Esophagus squamous epithelium (tissue), 5 donors: ENCODE data around the gene PPP2R5C. TPM values are rescaled to one million over a fixed set of nuclear protein-coding genes. Genes with fewer than 3 reads are reported as not detected.

Source experiments
- DNase-seq: peaks from one replicate; lab custom pipeline; 2025; lab: John Stamatoyannopoulos, UW
- H3K27ac ChIP-seq, 4 donors: fragments of 200-600 bp; sonication (generic); one replicate each; pipeline ENCODE4 v1.5.1; 2016 to 2019; ENCODE audit warnings: mild to moderate bottlenecking in 1 of 4
- H3K27me3 ChIP-seq, 4 donors: fragments of 200-600 bp; sonication (generic); 1 replicate in 3 of 4; 2 replicates in 1 of 4; pipeline versions ENCODE4 v1.5.1 to v1.6.0; 2017 to 2021; ENCODE audit warnings: antibody characterized with exemption in 1 of 4
- H3K36me3 ChIP-seq, 3 donors: fragments of 200-600 bp; sonication (generic); one replicate each; pipeline ENCODE4 v1.5.1; 2016 to 2019
- H3K4me1 ChIP-seq, 3 donors: fragments of 200-600 bp; sonication (generic); one replicate each; pipeline ENCODE4 v1.5.1; 2017 to 2019
- H3K4me3 ChIP-seq, 4 donors: fragments of 200-600 bp; sonication (generic); 1 replicate in 3 of 4; 2 replicates in 1 of 4; pipeline ENCODE4 v1.5.1; 2016 to 2019; ENCODE audit warnings: mild to moderate bottlenecking in 2 of 4, moderate library complexity in 1 of 4
- H3K9me3 ChIP-seq, 3 donors: fragments of 200-600 bp; sonication (generic); one replicate each; pipeline ENCODE4 v1.5.1; 2016 to 2019
- POLR2A ChIP-seq, 4 donors: fragments of 450-650 bp; IDR thresholded peaks; one replicate each; pipeline ENCODE4 v1.6.1; 2017; ENCODE audit warnings: antibody characterized with exemption in 4 of 4, mild to moderate bottlenecking in 4 of 4, moderate library complexity in 3 of 4
- WGBS, 2 donors: methylation state at CpG; one replicate each; pipeline ENCODE4 v1.1.5; 2018; 5-methylcytosine and 5-hydroxymethylcytosine counted together
- intact Hi-C: fragments of 100-400 bp; cut with DNase I; formaldehyde crosslinking; loops from one replicate; pipeline ENCODE4 v1.15.0; 2022
- total RNA-seq, 4 donors: library from RNA; depleted of rRNA; stranded (reverse); fragments of >200 nt; gene quantifications; one replicate each; pipeline ENCODE4 v1.1.0, GENCODE V29; 2016
- TF ChIP-seq, protein P1 (sequence below), 6 experiments: fragments of 450-650 bp in 4 of 6; fragments of 200-600 bp in 2 of 6; sonication (generic) in 2 of 6; IDR thresholded peaks; one replicate each; pipeline ENCODE4 v1.5.1; 2016 to 2019; ENCODE audit warnings: antibody characterized with exemption in 6 of 6, mild to moderate bottlenecking in 4 of 6, moderate library complexity in 4 of 6
- donor health status: DM: yes; HTN: yes; CAD: no.

Gene PPP2R5C
- total RNA-seq, 4 donors from 2014 or later = 66.3 to 92.3 (median 83.4) TPM

DNA sequence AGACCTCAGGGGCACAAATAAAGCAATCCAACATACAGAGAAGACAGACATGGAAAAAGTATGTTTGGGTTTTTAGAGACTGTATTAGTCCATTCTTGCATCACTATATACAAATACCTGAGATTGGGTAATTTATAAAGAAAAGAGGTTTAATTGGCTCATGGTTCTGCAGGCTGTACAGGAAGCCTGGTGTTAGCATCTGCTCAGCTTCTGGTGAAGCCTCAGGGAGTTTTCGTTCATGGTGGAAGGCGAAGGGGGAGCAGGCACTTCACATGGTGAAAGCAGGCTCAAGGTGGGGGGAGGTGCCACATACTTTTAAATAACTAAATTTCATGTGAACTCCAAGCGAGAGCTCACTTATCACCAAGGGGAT, 3.7 kb upstream of the PPP2R5C start:
- no peaks in the 10 kb centered on the region for H3K9me3 ChIP-seq
- 82 to 100% methylated on average over 2 to 3 of the region's 3 CpGs for WGBS, 2 donors
- peaks cover 4 to 19% (median 5%) of the 10 kb centered on the region in 3 donors for H3K4me1 ChIP-seq
- DNase-seq = no peak
- intact Hi-C loops = no loop called here
- H3K36me3 ChIP-seq = no peaks in the 10 kb centered on the region
- no peak overlapping the region for H3K27ac ChIP-seq
- TF ChIP-seq, protein P1, sequence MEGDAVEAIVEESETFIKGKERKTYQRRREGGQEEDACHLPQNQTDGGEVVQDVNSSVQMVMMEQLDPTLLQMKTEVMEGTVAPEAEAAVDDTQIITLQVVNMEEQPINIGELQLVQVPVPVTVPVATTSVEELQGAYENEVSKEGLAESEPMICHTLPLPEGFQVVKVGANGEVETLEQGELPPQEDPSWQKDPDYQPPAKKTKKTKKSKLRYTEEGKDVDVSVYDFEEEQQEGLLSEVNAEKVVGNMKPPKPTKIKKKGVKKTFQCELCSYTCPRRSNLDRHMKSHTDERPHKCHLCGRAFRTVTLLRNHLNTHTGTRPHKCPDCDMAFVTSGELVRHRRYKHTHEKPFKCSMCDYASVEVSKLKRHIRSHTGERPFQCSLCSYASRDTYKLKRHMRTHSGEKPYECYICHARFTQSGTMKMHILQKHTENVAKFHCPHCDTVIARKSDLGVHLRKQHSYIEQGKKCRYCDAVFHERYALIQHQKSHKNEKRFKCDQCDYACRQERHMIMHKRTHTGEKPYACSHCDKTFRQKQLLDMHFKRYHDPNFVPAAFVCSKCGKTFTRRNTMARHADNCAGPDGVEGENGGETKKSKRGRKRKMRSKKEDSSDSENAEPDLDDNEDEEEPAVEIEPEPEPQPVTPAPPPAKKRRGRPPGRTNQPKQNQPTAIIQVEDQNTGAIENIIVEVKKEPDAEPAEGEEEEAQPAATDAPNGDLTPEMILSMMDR (IDR thresholded peaks at IDR 0.05) = no peak
- TF ChIP-seq POLR2A (IDR thresholded peaks at IDR 0.05) = no peak
- H3K4me3 ChIP-seq = no peak overlapping the region
- H3K27me3 ChIP-seq = peaks cover 0 to 24% (median 0%) of the 10 kb centered on the region in 4 donors

DNA sequence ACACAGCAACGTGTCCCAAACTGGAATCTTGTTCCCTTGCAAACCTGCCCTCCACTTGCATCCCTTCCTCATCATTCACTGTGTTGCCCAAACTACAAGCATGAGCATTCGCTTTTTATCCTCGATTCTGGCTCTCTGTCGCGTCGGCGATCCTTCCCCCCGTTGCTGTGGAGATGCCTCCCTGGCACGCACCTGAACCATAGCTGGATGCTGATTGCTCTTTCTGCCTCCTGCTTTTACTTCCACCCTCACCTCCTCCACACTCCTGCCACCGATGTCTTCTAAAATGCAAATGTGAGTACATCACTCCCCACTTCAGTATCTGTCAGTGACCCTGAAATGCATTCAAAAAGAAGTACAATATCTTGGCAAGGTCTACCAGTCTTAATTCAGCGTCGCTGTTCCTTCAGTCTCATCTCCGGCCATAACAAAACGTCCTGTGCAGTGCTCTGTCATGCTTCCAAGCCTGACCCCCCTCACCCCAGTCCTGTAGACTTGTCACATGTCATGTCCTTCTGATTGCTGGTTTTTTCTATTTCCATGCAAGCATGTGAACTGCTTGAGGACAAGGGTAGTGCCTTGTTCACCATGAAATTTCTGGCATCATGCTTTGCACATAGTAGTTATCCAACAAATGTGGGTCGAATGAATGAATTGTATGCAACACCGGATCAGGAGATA, 2.5 kb upstream of the PPP2R5C start:
- Histone ChIP-seq H3K27ac (no peak overlapping the region), H3K27me3 (peaks cover 0 to 18% (median 0%) of the 10 kb centered on the region in 4 donors), H3K4me1 (peaks cover 8 to 32% (median 14%) of the 10 kb centered on the region in 3 donors), H3K4me3 (no peak overlapping the region), H3K36me3 (peaks cover 0 to 6% (median 0%) of the 10 kb centered on the region in 3 donors), H3K9me3 (no peaks in the 10 kb centered on the region)
- WGBS, 2 donors = 79 to 83% methylated on average over 16 of the region's 16 CpGs
- no peak for TF ChIP-seq POLR2A (IDR thresholded peaks at IDR 0.05)
- TF ChIP-seq, protein P1 (IDR thresholded peaks at IDR 0.05) = no peak
- DNase-seq = no peak
- intact Hi-C loops = no loop called here

DNA sequence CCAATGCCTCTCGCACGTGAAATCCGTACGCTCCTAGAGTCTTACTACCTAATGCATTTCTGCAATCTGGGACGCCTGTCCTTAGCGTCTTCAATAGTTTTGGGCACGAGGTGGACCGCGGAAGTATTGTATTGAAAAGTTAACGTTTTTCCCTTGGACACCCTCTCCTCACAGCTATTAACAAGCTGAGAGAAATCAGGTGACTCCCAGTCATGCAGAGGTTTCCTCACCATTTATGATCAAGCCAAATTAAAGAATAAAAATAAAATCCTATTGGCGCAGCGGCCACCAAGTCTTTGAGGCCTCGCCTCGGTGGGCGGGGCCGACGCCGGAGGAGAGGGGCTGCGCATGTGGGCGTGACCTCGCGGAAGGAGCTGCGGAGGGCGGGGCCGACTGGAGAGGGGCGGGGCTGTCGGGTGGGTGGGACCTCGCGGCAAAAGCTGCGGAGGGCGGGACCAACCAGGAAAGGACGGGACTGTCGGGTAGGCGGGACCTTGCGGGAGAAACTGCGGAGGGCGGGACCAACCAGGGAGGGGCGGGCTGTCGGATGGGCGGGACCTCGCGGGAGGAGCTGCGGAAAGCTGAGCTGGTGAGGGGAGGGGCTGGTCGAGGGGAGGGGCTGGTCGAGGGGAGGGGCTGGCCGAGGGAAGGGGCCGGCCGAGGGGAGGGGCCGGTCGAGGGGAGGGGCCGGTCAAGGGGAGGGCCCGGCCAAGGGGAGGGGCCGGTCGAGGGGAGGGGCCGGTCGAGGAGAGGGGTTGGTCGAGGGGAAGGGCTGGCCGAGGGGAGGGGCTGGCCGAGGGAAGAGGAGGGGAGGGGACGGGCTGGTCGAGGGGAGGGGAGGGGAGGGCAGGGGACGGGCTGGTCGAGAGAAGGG, 1.1 kb upstream of the PPP2R5C start:
- peaks cover 0 to 8% (median 0%) of the 10 kb centered on the region in 3 donors for H3K36me3 ChIP-seq
- peak; percentile 89 for DNase-seq
- H3K4me1 ChIP-seq = peaks cover 8 to 45% (median 17%) of the 10 kb centered on the region in 3 donors
- H3K27me3 ChIP-seq = peaks cover 0 to 6% (median 0%) of the 10 kb centered on the region in 4 donors
- WGBS, 2 donors = 0 to 10% methylated on average over 5 to 10 of the region's 63 CpGs
- peak overlapping the region; percentile 77 to 96 (median 90) for H3K4me3 ChIP-seq
- intact Hi-C loops = no loop called here
- peak overlapping the region; percentile 87 to 99 (median 98) for H3K27ac ChIP-seq
- no peaks in the 10 kb centered on the region for H3K9me3 ChIP-seq
- TF ChIP-seq POLR2A (IDR thresholded peaks at IDR 0.05) = no peak
- TF ChIP-seq, protein P1 (IDR thresholded peaks at IDR 0.05) = no peak

DNA sequence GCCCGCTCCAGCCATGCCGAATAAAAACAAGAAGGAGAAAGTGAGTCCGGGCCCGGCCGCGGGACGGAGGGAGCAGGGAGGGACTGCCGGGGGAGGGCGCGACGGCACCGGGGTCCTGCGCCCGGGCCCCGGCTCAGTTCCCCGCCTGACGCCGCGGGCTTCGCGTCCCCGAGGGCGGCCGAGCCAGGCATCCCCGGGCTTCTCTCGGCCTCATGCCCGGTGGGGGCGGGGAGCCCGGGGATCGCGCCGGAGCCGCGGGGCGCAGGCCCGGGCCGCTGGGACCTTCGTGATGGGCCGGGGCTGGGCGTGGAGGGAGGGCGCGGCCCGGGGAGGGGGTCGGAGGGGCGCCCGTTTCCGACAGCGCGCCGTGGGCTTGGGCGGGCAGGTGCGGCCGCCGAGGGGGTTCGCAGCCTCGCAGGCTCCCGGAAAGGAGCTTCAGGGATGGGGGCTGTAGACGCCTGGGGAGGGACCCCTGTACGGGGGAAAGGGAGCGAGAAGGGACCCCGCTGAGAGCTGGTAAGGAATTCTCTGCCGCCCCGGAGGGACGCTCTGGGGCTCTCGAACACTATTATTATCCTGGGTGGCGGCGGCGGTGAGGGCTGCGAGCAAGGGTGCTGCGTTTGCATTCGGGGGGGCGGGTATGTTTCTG, 496 bp downstream of the PPP2R5C start:
- Histone ChIP-seq H3K4me3 (peak overlapping the region; percentile 90 to 98 (median 94)), H3K27me3 (no peaks in the 10 kb centered on the region), H3K9me3 (no peaks in the 10 kb centered on the region), H3K36me3 (peaks cover 0 to 25% (median 0%) of the 10 kb centered on the region in 3 donors), H3K4me1 (peaks cover 8 to 51% (median 17%) of the 10 kb centered on the region in 3 donors), H3K27ac (peak overlapping the region; percentile 68 to 99 (median 92))
- TF ChIP-seq, protein P1 (IDR thresholded peaks at IDR 0.05) = no peak
- no peak for TF ChIP-seq POLR2A (IDR thresholded peaks at IDR 0.05)
- intact Hi-C loops = no loop called here
- peak; percentile 20 for DNase-seq
- 0% methylated on average over 15 to 20 of the region's 72 CpGs for WGBS, 2 donors
